GM21576 (cell line): ENCODE results near the gene SLC25A19.

ENCODE experiments used
- ATAC-seq: cut with Tn5 transposase; IDR thresholded peaks from one replicate; pipeline ENCODE4 v1.9.1; 2021; ENCODE audit warnings: mild to moderate bottlenecking, moderate library complexity; ENCODE audit not compliant: unreplicated experiment

SLC25A19 gene

DNA sequence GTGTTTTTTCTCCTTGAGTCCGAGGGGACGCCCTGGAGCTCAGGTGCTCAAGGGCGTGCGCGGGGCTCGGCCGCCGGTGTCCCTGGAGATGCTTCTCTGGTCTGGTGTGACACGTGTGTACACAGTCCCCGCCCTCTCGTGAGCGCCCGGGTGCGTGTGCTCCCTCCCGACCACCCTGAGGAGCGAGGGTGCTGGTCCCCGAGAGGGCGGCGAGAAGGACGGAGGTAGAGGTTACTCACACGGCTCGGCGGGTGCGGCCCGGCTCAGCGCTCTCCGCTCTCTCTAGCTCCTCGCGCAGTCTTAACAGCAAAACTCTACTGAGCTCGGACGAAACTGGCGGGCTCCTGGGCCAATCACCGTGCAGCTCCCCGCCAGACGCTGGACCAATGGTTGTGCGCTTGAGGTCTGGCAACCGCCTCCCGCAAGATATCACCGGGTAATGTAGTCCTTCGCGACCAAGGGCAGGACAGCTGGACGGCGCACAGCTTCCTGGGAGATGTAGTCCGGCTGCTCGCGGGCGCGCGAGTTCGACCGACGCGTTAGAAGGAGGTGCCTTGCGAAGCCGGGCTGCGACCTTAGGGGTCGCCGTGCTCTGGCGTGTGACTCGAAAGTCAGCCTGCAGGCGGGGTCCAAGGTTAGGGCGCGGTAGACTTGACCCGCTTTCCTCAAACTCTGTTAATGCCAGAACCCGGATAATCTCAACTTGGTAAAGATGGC is at the start of gene SLC25A19:
Gene SLC25A19 (minus strand): TSS at position 319 of the 717 bp plus-strand sequence. CDS start 2,669 bp downstream, outside the sequence.
- peak; percentile 91 for ATAC-seq

DNA sequence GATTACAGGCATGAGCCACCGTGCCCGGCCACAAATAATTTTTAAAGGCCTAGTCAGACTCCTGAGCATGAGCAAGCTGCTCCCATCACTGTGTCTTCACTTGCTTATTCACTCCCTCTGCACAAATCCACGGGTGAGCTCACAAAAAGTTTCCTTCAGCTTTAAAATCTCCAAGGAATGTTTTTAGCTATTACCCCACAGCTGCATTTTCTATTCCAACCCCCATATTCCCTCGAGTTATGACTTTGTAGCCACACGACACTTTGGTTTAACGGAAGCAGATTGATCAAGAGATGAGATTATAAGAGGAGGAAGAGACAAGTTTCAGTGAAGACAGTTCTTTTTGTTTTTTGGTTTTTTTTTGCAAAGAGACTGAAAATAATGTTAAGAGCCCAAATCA is 49.1 kb upstream of the SLC25A19 start:
- no peak for ATAC-seq

DNA sequence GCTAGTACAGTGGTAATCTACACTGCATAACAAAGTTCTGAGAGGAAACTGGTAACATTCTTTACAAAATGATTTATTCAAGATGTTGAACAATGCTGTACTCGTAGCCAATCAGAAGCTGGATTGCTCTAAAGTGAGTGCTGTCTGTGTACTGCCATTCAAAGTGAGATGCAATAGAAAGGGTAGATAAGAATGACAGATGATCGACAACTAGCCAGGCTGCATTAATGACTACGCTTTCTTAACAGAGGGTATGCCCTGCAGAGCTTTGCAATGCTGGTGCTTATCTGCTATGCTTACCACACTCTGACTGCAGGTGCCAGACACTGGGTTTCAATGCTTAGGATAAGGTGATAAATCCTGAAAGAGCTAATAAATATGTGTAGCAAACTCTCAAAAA is 46.1 kb upstream of the SLC25A19 start:
- ATAC-seq = no peak

DNA sequence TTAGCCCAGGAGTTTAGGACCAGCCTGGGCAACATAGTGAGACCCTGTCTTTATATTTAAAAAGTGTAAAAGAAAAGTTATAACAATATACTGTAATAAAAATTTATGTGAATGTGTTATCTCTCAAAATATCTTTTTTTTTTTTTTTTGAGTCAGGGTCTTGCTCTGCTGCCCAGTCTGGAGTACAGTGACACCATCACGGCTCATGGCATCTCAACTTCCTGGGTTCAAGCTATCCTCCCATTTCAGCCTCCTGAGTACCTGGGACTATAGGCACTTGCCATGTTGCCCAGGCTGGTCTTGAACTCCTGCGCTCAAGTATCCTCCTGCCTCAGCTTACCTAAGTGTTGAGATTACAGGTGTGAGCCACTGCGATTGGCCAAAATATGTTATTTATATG is 45.5 kb upstream of the SLC25A19 start:
- no peak for ATAC-seq

DNA sequence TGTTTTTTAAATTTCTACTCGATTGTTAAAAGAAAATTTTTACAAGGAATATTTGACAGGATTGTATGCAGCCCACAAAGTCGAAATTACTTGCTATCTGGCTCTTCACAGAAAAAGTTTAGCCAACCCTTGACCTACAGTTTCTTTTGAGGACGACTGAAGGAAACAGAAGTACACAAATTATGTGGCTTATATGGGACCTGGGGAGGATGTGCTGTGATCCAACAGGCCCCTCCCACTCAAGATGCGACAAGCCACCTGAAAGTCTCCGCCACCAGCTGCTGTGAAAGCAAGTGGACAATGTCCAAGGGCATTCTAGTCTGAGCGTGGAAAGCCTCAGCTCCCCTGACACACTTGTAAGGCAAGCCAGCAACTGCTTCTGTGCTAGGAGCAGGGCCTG is 42.4 kb upstream of the SLC25A19 start:
- ATAC-seq = no peak

DNA sequence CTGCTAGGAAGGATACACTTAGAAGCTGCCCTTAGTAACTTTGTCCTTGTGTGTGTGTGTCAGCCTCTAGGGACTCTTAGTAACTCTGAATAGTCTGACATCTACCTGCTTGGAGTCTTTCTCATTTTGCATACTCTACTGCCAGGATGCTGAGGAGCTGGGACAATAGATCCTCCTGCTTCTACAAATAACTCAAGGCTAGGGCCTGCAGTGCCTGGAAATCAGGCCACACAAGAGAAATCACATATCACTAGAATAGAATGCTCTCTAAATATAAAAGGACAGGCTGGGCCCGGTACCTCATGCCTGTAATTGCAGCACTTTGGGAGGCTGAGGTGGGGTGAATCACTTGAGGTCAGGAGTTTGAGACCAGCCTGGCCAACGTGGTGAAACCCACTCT is 38.5 kb upstream of the SLC25A19 start:
- ATAC-seq = no peak

DNA sequence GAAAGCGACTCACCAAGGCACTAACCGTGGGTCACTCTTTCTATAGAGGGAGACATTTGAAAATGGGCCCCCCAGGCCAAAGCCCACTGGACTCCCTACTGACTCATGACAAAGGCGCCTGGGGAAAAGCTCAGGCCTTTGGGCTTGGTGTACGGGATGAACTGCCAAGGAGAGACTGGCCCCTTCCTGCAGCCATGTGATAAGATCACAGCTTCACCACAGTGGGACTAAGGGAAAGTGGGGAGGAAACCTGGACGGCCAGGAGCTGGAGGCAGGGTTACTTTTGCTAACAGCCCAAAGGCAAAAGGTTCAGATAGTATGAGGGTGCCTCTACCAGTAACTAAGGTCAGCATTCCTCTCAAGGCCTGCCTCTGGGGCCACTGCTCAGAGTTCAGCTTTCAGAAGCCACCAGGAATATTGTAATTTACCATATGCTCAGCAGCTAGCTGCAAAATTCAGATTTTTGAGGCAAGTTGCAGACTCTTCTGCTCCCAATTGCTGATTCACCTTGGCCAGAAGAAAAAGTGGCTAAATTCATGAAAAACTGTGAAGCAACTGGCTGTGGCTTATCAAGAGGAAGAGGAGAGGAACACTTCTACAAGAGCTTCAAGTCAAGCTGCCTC is 37.1 kb upstream of the SLC25A19 start:
- no peak for ATAC-seq

DNA sequence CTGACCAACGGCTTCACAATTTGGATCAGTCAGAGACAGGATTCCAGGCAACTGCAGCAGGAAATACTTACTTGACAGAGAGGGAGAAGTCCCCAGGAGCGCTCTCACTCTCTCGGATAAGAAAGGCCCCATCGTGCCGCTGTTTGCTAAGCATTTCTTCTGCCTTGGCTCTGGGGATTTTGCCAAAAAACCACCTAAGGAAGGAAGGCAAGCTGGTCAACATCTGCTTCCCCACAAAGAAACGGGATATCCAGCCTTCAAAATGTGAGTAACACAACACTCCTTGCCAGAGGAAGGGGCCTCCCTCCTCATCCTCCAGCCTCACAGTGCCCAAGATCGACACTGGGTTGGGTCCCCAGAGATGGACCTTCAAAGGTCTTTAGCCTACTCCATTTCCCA is 36.6 kb upstream of the SLC25A19 start:
- no peak for ATAC-seq

DNA sequence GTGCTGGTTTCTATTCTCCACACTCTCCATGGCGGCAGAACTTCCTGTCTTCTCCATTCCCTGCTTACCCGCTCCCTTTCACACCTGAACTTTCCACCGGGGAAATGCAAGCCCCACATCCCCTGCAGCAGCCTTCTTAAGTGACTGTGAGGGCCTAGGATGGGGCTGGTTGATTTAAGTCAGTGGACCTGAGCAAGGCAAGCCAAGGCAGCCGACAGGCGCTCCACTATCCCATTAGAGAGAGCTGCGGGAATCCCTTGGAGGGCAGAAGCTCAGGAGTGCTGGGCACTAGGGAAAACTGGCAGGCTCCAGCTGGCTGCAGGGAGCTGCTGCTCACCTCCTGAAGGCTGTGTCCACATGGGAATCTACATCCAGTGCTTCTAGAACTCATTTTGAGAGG is 36.1 kb upstream of the SLC25A19 start:
- ATAC-seq = no peak

DNA sequence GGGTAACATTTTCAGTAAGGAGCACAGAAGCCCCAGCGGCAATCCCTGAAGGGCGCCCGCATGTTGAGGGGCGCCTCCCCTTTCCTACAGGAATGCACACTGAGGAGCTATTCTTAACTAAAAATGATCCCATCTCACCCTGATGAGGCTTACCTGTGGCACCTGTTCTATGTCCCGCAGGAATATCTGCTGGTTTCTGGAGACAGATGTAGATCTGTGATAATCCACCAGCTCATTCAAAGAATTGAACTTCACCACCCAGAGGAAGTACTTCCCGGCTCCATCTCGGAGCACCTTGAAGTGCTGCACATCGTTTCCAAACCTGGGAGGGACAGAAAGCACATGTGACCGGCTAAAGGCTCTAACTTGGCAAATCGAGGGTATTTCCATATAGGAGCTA is 32.3 kb upstream of the SLC25A19 start:
- ATAC-seq = no peak

DNA sequence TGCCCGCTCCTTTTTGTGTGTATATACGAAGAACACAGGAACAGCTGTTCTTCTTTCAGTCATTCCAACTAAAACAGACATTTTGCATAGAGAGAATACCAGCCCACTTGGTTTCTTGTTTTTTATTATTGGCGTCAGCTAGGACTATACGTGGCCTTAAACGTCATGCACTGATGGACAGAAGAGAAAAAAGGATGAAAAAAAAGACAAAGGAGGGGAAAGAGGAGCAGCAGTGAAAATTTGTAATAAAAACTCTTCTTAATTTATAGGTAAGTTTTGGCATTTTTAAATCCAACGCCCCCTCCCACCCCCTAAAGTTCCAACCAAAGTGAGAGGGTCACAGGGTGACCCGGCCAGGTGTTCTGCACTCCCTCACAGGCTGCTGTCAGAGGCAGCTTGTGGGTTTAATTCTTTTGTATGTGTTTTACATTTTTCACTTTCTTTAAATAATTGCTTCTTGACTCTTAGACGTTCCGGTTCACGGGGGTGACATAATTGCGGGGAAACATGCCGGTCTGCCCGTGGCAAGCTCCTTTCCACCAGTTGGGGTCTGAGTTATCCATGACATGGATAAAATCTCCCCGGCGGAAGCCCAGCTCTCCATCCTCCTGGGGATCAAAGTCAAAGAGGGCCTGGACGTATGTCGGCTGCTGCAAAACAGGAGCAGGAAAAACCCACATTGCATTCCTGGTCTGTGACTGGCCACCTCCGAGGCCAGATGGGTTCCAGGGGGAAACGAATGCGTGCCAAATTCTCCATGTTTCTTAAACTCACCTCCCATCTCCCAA is 30.9 kb upstream of the SLC25A19 start:
- ATAC-seq = peak; percentile 45

DNA sequence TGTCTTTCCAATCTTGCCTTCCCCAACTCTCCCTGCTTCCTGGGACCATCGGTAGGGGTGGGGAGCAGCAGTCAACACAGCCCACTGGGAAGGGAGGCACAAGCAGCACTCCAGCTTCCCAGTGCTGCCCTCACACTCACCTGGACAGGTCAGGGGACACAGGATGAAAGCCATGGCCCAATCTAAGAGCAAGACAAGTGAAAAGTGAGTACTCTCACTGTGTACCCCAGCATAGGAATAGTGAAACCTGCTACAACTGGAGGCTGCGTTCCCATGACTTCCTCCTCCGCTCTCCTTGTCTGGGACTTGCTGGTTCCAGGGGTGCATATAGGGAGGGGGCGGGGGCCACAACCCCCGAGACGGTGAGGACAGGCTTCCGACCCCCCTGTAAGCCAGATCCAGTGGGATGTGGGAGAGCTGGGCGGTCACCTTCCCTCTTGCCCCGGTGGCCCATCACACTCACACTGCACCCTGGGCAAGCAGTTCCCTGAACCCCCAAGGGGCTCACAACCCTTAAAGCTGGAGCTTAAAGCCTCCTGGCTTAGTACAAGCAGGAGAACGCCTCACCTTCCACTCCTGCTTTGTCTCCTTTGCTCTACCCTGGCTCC is 29.5 kb upstream of the SLC25A19 start:
- ATAC-seq = no peak

DNA sequence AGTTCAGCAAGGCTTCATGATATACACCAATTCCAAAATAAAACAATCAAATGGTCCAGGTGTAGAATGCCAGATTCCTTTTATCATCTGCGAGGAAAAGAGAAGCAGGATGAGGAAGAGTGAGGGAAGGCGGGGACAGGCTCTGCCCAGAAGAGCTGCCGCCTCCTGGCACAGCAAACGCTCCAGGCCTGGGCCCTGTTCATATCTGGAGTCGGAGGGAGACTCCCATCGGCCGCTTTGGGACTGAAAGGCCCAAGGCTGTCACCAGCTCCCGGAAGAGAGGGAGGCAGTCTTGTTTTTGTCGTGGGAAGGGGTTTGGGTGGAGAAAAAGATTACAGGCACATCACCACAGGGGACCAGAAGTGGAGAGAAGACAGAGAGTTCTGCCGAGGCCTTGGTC is 29.0 kb upstream of the SLC25A19 start:
- ATAC-seq = no peak

DNA sequence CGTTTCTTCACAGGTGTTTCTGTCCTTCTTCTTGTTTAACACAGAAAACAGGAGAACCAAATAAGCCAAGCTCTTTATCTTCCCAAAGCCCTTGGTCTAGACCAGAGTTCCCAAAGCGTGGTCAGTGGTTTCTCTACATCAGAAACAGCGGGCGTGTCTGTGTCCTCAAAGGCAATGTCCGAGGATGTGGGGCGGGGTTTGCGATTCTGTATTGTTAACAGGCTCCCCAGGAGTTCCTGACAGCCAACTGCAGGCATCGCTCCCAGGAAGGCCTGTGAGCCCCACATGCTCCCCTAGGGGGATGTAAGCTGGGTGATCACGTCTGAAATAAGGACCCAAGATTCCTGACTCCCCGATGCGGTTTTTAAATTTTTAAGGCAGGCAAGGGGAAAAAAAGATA is 28.4 kb upstream of the SLC25A19 start:
- ATAC-seq = no peak

DNA sequence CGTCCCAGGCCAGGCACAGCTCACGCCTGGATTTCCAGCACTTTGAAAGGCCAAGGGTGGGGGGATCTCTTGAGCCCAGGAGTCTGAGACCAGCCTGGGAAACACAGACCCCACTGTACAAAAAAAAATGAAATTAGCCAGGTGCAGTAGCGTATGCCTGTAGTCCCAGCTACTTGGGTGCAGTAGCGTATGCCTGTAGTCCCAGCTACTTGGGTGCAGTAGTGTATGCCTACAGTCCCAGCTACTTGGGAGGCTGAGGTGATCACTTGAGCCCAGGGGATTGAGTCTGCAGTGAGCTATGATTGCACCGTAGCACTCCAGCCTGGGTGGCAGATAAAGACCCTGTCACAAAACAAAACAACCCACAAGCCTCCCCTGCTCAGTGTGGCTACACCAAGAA is 27.0 kb upstream of the SLC25A19 start:
- no peak for ATAC-seq

DNA sequence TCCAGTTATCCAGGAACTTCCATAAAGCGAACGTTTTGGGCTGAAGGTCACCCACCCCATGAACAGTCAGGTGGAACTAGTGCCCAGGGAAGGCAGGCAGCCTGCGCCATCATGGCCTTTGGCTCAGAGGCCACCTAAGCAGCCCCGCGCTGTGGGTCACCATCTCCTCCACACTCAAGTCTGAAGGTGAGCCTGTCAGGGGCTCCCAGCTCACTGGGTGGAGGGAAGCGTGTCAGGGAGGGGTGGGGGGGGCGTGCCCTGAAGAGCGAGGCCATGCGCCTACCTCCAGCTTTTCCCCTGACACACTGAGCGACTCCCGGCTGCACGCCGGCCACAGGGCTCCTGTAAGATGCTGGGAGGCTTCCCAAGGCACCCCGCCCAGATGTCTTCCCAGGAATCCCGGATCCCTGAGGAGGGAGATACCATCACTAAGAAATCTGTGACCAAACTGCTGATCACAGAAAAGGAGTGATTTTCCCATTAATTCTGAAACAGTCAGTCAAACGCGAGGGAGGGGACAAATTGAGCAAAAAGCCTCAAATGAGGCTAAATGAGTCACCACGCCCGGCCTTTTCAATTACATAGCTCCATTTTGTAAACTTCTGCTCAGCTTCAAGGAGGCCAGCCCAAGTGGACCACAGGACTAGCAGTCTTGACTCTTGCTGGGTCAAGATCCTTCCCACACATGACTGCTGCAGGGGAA is 26.5 kb upstream of the SLC25A19 start:
- ATAC-seq = no peak

DNA sequence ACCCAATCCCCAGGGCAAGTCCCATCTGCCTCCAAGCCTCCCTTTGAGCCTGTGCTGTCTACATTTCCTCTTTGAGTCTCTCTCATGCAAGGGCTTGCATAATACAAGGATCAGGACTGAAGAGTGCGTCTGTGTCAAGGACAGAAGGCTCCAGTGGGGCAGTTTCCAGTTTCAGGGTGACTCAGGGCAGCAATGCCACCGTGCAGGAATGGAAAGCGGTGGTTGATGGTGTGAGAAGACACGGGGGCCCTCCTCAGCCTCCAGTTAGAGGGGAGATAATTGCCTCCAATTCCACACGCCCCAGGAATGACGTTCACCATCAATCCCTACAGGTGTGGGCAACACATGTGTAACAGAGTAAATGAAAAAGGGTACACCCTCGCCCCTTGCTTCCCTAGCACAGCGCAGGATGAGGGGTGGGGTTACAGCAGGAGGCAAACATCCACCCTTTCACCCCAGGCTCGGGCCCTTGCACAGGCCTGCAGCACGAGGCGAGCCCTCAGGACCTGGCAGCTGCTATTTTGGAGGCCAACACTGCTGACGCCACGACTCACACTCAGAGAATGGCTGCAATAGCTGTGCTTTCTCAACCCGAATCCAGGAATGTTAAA is 24.8 kb upstream of the SLC25A19 start:
- peak; percentile 49 for ATAC-seq

DNA sequence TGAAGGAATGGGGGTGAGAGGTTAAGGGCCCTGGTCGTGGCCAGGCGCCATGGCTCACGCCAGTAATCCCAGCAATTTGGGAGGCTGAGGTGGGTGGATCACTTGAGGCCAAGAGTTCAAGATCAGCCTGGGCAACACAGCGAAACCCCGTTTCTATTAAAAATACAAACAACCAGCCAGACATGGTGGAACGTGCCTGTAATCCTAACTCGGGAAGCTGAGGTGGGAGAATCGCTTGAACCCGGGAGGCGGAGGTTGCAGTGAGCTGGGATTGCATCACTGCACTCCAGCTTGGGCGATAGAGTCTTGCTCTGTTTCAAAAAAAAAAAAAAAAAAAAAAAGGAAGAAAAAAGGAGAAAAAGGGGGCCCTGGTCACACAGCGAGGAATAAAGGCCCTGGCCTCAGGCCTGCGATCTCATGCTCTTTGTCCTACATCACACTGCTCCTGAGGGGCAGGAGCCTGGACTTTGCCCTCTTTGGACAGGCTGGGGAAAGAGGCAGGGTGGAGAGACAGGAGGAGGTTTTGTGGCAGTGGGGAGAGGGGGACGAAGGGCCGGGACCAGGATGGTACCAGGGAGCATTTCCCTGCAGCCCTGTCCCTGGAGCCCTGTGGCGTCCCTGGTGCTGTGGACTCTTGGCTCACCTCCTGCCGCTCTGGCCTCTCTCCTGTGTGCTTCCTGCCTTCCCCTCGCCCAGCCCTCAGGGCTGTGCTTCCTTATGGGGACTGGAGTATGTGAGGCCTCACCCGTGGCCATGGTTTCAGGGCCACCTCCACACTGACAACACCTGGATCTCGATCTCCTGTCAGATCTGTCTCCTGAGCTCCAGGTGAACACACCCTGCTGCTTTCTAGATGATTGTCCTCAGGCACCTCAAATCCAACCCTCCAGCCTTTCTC is 19.7 kb upstream of the SLC25A19 start:
- no peak for ATAC-seq

DNA sequence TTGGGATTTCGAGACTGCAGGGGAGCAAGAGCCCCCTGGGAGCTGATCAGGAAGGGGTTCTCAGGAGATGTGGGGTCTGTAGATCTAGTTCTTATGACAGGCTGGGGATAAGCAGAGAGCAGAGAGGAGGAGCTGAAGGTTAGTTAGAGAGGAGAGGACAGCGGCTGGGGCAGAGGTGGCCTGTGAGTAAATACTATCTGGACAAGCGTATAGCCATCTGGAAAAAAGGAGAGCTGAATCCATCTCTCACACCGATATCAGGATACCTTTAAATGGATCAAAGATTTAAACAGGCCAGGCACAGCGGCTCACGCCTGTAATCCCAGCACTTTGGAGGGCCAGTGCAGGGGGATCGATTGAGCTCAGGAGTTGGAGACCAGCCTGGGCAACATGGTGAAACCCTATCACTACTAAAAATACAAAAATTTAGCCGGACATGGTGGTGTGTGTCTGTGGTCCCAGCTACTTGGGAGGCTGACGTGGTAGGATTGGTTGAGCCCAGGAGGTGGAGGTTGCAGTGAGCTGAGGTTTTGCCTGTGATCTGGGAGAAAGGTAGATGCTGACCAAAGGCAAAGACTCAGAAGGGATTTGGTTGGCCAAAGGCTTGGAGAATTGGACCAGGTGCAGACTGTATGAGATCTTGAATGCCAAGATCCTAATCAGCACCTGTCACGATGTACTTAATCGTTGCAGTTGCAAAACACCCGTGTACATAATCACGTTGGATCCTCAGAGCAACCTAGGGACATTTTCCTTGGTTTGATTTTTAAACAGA is 18.9 kb upstream of the SLC25A19 start:
- no peak for ATAC-seq
